ENCODE data around the gene ATP8B1.

Gene ATP8B1

GRCh38 chr18:57716549-57716948 lies 86.6 kb downstream of the ATP8B1 start:
- H3K4me3 ChIP-seq (ENCODE audit: low read length): no peak overlapping the region
- no peak for TF ChIP-seq ZNF274 (IDR thresholded peaks at IDR 0.05; ENCODE audit: low read depth, low read length)

- no peak for TF ChIP-seq ZNF274 (IDR thresholded peaks at IDR 0.05; ENCODE audit: low read depth, low read length)
- no peak overlapping the region for H3K4me3 ChIP-seq (ENCODE audit: low read length)
These were observed 87.4 kb downstream of the ATP8B1 start for GRCh38 chr18:57715671-57716070.

- H3K4me3 ChIP-seq (ENCODE audit: low read length): no peak overlapping the region
- TF ChIP-seq ZNF274 (IDR thresholded peaks at IDR 0.05; ENCODE audit: low read depth, low read length): no peak
These were observed 88.0 kb downstream of the ATP8B1 start for GRCh38 chr18:57715073-57715472.

GRCh38 chr18:57710226-57710625 lies 92.9 kb downstream of the ATP8B1 start:
- no peak overlapping the region for H3K4me3 ChIP-seq (ENCODE audit: low read length)
- TF ChIP-seq ZNF274 (IDR thresholded peaks at IDR 0.05; ENCODE audit: low read depth, low read length): no peak

- no peak for TF ChIP-seq ZNF274 (IDR thresholded peaks at IDR 0.05; ENCODE audit: low read depth, low read length)
- no peak overlapping the region for H3K4me3 ChIP-seq (ENCODE audit: low read length)
These were observed 93.8 kb downstream of the ATP8B1 start for GRCh38 chr18:57709335-57709734.

GRCh38 chr18:57708288-57708687 lies 94.8 kb downstream of the ATP8B1 start:
- no peak overlapping the region for H3K4me3 ChIP-seq (ENCODE audit: low read length)
- TF ChIP-seq ZNF274 (IDR thresholded peaks at IDR 0.05; ENCODE audit: low read depth, low read length): no peak

- no peak overlapping the region for H3K4me3 ChIP-seq (ENCODE audit: low read length)
- TF ChIP-seq ZNF274 (IDR thresholded peaks at IDR 0.05; ENCODE audit: low read depth, low read length): no peak
These were observed 97.1 kb downstream of the ATP8B1 start for GRCh38 chr18:57705832-57706595.

GRCh38 chr18:57705011-57705410 lies 98.1 kb downstream of the ATP8B1 start:
- H3K4me3 ChIP-seq (ENCODE audit: low read length): no peak overlapping the region
- no peak for TF ChIP-seq ZNF274 (IDR thresholded peaks at IDR 0.05; ENCODE audit: low read depth, low read length)

GRCh38 chr18:57698571-57699276 lies 104.4 kb downstream of the ATP8B1 start:
- H3K4me3 ChIP-seq (ENCODE audit: low read length): no peak overlapping the region
- TF ChIP-seq ZNF274 (IDR thresholded peaks at IDR 0.05; ENCODE audit: low read depth, low read length): no peak

- no peak overlapping the region for H3K4me3 ChIP-seq (ENCODE audit: low read length)
- no peak for TF ChIP-seq ZNF274 (IDR thresholded peaks at IDR 0.05; ENCODE audit: low read depth, low read length)
These were observed 105.7 kb downstream of the ATP8B1 start for GRCh38 chr18:57697426-57697825.

GRCh38 chr18:57696271-57696670 lies 106.8 kb downstream of the ATP8B1 start:
- TF ChIP-seq ZNF274 (IDR thresholded peaks at IDR 0.05; ENCODE audit: low read depth, low read length): no peak
- H3K4me3 ChIP-seq (ENCODE audit: low read length): no peak overlapping the region

GRCh38 chr18:57691363-57691762 lies 111.8 kb downstream of the ATP8B1 start:
- TF ChIP-seq ZNF274 (IDR thresholded peaks at IDR 0.05; ENCODE audit: low read depth, low read length): no peak
- no peak overlapping the region for H3K4me3 ChIP-seq (ENCODE audit: low read length)

- no peak overlapping the region for H3K4me3 ChIP-seq (ENCODE audit: low read length)
- TF ChIP-seq ZNF274 (IDR thresholded peaks at IDR 0.05; ENCODE audit: low read depth, low read length): no peak
These were observed 115.1 kb downstream of the ATP8B1 start for GRCh38 chr18:57687970-57688369.

GRCh38 chr18:57683470-57683869 lies 119.6 kb downstream of the ATP8B1 start:
- no peak overlapping the region for H3K4me3 ChIP-seq (ENCODE audit: low read length)
- no peak for TF ChIP-seq ZNF274 (IDR thresholded peaks at IDR 0.05; ENCODE audit: low read depth, low read length)

Data from GM08714 (cell line).